Measurements from ENCODE around the gene RUNX1.

RUNX1 gene

DNA sequence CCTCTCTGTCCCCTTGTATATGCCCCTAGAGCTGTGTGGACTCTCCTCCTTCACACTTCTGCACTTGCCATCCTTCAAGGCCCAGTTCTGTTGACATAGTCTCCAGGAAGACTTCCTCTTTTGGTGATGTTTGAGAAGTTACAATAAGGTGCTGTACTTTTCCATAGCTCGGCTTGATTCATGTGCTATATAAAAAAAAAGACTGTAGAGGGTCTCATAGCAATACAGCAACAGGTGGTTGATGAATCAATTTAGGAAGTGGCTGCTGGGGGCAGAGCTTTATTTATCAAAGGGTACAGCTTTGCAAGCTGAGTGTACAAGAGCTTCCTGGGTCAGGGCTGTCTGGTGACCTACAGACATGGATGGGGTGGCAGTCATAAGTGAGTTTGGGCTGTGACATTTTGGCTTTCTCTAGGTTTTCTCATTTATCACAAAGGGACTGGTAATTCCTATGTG, 102.7 kb downstream of the RUNX1 start:
- DNase-seq (ENCODE audit: low spot score): no peak

DNA sequence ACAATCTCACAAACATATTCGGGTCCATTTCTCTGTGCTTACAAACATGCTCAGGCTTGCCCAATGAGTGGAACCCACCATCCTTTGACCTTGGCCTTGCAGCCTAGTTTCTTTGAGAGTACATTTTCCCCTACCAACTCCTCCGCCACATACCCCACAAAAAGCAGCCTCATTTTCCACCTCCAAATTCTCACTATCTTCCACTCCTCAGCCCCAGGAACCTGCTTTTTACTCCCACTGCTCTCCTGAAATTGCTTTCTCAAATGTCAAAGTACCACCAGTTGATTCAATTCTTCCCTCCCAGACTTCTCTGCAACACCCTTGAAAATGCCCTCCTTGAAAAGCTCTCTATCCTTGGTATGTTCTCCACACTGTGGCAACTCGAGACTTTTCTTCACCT, 103.8 kb downstream of the RUNX1 start:
- DNase-seq (ENCODE audit: low spot score): no peak

DNA sequence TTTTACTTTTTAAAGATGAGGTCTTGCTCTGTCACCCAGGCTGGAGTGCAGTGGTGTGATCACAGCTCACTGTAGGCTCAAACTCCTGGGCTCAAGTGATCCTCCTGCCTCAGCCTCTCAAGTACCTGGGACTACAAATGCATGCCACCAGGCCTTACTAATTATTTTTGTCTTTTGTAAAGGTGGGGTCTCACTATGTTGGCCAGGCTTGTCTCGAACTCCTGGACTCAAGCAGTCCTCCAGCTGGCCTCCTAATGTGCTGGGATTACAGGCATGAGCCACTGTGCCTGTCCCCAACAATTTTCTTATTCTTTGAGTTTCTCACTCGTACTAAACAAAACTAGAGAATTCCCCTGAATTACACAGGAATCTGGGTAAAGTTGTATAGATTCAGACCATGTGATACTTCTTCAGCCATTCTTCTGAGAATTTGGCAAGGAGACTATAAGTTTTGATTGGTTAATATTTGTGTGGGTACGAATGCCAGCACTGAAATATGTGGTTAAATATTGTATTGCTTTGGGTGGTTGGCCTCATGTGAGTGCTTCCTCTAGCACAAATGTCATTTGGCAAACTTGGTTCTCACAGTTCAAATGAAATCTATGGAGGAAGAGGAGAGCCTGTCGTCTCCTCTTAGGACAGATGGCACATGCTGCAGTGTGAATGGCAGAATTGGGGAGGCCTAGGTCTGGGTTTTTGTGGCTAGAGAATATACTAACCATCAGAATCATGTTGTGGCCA, 104.9 kb downstream of the RUNX1 start:
- DNase-seq (ENCODE audit: low spot score): peak; percentile 36

DNA sequence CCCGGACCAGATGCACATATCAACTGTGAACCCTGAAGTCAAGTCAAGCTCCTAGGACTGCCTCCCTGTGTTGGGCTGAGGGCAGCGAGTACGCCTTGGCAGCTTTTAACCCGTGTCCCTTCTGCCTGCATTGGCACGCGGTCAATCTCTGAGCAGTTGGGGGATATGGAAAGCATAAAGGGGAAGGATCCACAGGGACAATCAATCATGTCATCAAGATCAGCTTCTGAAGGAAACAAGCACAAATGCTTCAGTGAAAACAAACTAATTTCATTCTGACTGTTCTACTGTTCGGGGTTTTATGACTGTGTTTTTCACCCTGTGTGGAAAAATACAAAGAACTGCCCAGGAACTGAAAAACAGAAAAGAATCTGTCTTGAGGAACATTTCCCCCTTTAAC, 106.2 kb downstream of the RUNX1 start:
- no peak for DNase-seq (ENCODE audit: low spot score)

- peak; percentile 96 for DNase-seq (ENCODE audit: low spot score)
Observed at GRCh38 chr21:34941162-34941561, 107.9 kb downstream of the RUNX1 start.

- peak; percentile 22 for DNase-seq (ENCODE audit: low spot score)
Observed at GRCh38 chr21:34939673-34940331, 109.3 kb downstream of the RUNX1 start.

- peak; percentile 23 for DNase-seq (ENCODE audit: low spot score)
Observed at GRCh38 chr21:34938089-34938764, 110.9 kb downstream of the RUNX1 start.

DNA sequence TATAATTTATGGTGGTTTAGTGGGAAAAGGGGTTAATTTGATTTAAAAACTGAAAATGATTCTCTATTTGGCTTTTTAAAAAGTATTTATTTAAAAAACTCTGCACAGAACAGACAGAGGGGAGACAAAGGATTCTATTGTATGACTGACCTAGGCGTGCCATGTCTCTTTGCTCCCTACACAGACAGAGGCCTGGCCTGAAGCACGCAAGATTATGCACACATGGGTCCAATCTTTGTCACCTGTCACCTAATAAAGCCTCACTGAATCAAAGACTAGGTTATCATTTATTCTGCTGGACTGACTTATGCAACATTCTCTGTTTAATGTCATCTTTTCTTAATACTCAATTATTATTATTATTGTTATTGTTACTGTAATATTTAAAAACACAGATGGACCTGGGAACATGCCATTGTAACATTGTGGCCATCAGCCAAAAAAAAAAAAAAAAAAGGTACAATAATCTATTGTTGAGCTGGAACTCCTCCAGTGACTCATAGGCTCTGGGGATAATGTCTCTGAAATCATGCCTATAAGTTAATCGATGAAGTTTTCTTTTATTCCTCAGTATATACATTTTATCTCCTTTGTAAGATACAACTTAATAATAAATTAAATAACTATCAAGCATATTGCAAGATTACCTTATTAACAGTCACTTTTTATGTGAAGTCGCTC, 112.1 kb downstream of the RUNX1 start:
- peak; percentile 95 for DNase-seq (ENCODE audit: low spot score)

DNA sequence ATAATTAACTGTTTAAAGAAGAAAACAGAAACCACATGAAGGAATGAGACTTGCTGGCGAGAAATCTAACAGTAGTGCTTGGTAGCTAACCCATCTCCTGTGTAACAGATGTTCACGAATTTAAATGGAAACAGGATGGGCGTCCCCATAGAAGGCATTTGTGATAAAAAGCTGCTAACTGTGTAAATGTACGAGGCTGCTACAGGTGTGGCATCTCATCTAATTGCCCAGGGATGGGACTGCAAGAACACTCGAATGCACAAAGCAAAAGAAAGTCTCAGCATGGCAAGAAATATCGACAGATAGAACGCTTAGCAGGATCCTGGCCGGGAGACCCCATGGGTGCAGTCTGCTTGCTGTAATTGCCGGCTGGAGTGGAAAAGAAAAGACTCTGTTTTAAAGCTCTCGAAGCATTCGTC, 112.7 kb downstream of the RUNX1 start:
- peak; percentile 50 for DNase-seq (ENCODE audit: low spot score)

- peak; percentile 13 for DNase-seq (ENCODE audit: low spot score)
Observed at GRCh38 chr21:34935898-34936297, 113.2 kb downstream of the RUNX1 start.

DNA sequence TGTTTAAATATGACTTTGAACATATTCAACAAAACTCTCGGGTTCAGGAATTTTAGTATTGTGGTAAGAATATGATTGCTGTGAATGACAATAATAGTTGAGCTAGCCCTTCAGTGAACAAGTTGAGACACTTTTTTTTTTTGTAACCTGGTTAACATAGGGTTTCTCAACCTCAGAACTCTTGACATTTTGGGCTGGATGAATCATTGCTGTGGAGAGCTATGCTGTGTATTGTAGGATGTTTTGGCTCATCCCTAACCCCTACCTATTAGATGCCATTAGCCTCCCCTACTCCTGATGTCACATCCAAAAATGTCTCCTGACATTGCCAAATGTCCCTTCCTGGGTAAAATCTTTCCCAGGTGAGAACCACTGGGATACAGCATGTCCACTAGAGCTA, 113.7 kb downstream of the RUNX1 start:
- peak; percentile 26 for DNase-seq (ENCODE audit: low spot score)

DNA sequence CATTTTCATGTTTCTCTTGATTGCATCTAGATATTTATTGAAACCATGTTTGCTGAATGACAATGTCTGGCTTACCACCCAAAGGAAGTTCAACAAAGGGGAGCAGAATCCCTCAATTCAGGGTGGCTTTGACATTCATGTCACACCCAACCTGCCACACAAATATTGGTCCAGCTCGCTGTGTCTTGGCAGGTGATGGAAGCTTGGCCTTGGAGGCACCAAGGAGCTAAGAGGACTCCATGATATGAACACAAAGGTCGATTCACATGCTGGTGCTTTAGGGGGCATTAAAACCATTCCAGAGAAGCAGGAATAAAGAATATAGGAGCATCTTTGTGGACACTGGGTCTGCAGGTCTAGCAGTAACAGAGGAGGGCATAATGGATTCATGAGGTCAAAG, 114.8 kb downstream of the RUNX1 start:
- DNase-seq (ENCODE audit: low spot score): no peak

DNA sequence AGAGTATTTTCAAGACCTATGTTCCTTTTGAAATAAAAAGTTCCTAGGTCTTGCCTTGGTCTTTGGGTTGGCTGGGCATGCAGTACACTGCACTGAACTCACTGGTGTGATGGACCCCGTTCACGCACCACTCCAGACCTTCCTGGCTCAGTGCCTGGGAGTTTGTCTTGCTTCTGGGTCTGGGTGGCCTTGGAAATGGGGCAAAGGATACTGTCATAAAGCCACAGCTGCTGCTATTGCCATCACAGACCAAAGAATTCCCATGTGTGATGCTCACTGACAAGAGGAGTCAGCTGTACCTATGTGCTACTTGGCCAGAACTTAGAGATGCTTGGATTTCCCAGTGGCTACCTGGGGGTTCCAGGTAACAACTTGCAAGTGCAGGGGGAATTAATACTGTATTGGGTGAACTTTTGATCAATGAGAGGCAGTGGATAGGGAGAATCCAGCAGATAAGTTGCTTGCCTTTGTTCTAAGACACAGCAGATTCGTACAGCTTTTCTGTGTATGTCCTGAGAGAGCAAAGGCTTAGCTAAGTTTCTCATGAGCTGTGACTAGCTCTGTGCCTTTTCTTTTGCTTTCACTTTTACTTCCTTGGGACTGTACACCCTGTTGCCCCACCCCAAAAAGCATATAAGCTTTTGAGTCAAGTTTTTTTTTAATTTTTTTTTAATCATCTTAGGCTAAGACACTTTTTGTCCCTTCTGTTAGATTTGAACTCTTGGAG, 115.3 kb downstream of the RUNX1 start:
- DNase-seq (ENCODE audit: low spot score): no peak

- no peak for DNase-seq (ENCODE audit: low spot score)
Observed at GRCh38 chr21:34932233-34932632, 116.9 kb downstream of the RUNX1 start.

GRCh38 chr21:34930971-34931370, 118.1 kb downstream of the RUNX1 start:
- no peak for DNase-seq (ENCODE audit: low spot score)

GRCh38 chr21:34928637-34929036, 120.5 kb downstream of the RUNX1 start:
- no peak for DNase-seq (ENCODE audit: low spot score)

- no peak for DNase-seq (ENCODE audit: low spot score)
Observed at GRCh38 chr21:34927992-34928391, 121.1 kb downstream of the RUNX1 start.

GRCh38 chr21:34926803-34927467, 122.2 kb downstream of the RUNX1 start:
- peak; percentile 64 for DNase-seq (ENCODE audit: low spot score)

DNA sequence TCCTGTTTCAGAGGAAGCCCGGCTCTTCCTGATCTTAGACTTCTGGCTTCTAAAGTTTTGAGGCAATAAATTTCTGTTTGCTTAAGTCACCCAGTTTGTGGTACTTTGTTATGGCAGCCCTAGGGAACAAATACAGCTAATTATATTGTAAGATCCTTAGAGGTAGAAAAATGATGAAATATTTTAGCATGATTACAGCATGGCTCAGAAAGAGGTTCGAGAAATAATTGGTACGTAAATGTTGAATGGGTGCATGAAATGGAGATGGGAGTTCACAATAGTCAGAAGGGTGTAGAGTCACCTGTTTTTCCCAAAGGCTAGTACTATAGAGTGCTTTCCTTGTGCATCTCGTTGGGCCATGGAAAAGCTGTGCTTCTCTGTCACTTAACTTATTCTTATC, 123.5 kb downstream of the RUNX1 start:
- DNase-seq (ENCODE audit: low spot score): no peak

GRCh38 chr21:34924771-34925419, 124.2 kb downstream of the RUNX1 start:
- DNase-seq (ENCODE audit: low spot score): no peak

GRCh38 chr21:34924194-34924593, 124.9 kb downstream of the RUNX1 start:
- no peak for DNase-seq (ENCODE audit: low spot score)
